Suprapubic skin (tissue), 4 donors: ENCODE results near the gene GFI1B. TPM values are rescaled to one million over a fixed set of nuclear protein-coding genes. Genes with fewer than 3 reads are reported as not detected.
"Not testable (repeated sequence)": the region's sequence is repeated elsewhere in the genome, so short reads cannot be mapped to it uniquely, and the experiment has no call there.

Source experiments
- DNase-seq, 2 donors: peaks; one replicate each; pipeline ENCODE4 v3.0.0-alpha.2; 2019; ENCODE audit warnings: low spot score in 2 of 2
- H3K27ac ChIP-seq: fragments of 200-600 bp; sonication (generic); one replicate; pipeline ENCODE4 v1.5.1; 2019
- H3K27me3 ChIP-seq: fragments of 200-600 bp; sonication (generic); one replicate; pipeline ENCODE4 v1.5.1; 2019
- H3K36me3 ChIP-seq: fragments of 200-600 bp; sonication (generic); one replicate; pipeline ENCODE4 v1.5.1; 2019
- H3K4me1 ChIP-seq: fragments of 200-600 bp; sonication (generic); one replicate; pipeline ENCODE4 v1.5.1; 2019
- H3K4me3 ChIP-seq: fragments of 200-600 bp; sonication (generic); one replicate; pipeline ENCODE4 v1.5.1; 2019; ENCODE audit warnings: mild to moderate bottlenecking
- H3K9me3 ChIP-seq: fragments of 200-600 bp; sonication (generic); one replicate; pipeline ENCODE4 v1.5.1; 2019
- EP300 ChIP-seq: sonication (generic); formaldehyde crosslinking; IDR thresholded peaks from one replicate; pipeline ENCODE4 v1.6.1; 2017; ENCODE audit warnings: antibody characterized with exemption
- POLR2A ChIP-seq, 2 donors: fragments of 450-650 bp; IDR thresholded peaks; one replicate each; pipeline ENCODE4 v1.6.1; 2017; ENCODE audit warnings: antibody characterized with exemption in 2 of 2, mild to moderate bottlenecking in 2 of 2, moderate library complexity in 2 of 2
- POLR2AphosphoS5 ChIP-seq, 3 donors: sonication (generic); formaldehyde crosslinking; IDR thresholded peaks; one replicate each; pipeline ENCODE4 v1.6.1; 2017; ENCODE audit warnings: antibody characterized with exemption in 3 of 3
- WGBS: methylation state at CpG from one replicate; pipeline ENCODE4 v1.1.5; 2018; 5-methylcytosine and 5-hydroxymethylcytosine counted together
- total RNA-seq, 4 donors: library from RNA; depleted of rRNA; stranded (reverse); fragments of >200 nt; gene quantifications; one replicate each; pipeline ENCODE4 v1.1.0, GENCODE V29; 2016
- TF ChIP-seq, protein P1 (sequence below), 2 donors: fragments of 200-600 bp in 1 of 2; fragments of 450-650 bp in 1 of 2; sonication (generic) in 1 of 2; IDR thresholded peaks; one replicate each; pipeline ENCODE4 v1.5.1; 2016 to 2019; ENCODE audit warnings: antibody characterized with exemption in 2 of 2, mild to moderate bottlenecking in 1 of 2, moderate library complexity in 1 of 2

GFI1B gene
- total RNA-seq, 4 donors from 2014 or later = not detected

DNA sequence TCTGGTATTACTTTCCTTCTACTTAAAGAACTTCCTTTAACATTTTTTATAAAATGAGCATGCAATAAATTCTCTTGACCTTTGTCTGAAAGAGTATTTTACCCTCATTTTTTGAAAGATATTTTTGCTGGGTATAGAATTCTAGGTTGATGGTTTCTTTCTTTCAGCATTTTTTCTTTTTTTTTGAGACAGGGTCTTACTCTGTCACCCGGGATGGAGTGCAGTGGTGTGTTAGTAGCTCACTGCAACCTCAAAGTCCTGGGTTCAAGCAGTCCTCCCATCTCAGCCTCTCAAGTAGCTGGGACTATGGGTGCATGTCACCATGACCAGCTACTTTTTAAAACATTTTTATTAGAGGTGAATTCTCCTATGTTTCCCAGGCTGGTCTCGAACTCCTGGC is 23.4 kb upstream of the GFI1B start:
- Histone ChIP-seq H3K9me3 (peaks cover 12% of the 10 kb centered on the region), H3K36me3 (no peaks in the 10 kb centered on the region), H3K4me1 (no peaks in the 10 kb centered on the region), H3K27ac (no peak overlapping the region), H3K4me3 (no peak overlapping the region), H3K27me3 (peaks cover 6% of the 10 kb centered on the region)
- WGBS = 84% methylated on average over 2 of the region's 2 CpGs
- TF ChIP-seq, protein P1, sequence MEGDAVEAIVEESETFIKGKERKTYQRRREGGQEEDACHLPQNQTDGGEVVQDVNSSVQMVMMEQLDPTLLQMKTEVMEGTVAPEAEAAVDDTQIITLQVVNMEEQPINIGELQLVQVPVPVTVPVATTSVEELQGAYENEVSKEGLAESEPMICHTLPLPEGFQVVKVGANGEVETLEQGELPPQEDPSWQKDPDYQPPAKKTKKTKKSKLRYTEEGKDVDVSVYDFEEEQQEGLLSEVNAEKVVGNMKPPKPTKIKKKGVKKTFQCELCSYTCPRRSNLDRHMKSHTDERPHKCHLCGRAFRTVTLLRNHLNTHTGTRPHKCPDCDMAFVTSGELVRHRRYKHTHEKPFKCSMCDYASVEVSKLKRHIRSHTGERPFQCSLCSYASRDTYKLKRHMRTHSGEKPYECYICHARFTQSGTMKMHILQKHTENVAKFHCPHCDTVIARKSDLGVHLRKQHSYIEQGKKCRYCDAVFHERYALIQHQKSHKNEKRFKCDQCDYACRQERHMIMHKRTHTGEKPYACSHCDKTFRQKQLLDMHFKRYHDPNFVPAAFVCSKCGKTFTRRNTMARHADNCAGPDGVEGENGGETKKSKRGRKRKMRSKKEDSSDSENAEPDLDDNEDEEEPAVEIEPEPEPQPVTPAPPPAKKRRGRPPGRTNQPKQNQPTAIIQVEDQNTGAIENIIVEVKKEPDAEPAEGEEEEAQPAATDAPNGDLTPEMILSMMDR (IDR thresholded peaks at IDR 0.05) = no peak
- TF ChIP-seq EP300 (no peak), POLR2A (IDR thresholded peaks at IDR 0.05) (no peak), POLR2AphosphoS5 (IDR thresholded peaks at IDR 0.05) (no peak)
- no peak for DNase-seq

DNA sequence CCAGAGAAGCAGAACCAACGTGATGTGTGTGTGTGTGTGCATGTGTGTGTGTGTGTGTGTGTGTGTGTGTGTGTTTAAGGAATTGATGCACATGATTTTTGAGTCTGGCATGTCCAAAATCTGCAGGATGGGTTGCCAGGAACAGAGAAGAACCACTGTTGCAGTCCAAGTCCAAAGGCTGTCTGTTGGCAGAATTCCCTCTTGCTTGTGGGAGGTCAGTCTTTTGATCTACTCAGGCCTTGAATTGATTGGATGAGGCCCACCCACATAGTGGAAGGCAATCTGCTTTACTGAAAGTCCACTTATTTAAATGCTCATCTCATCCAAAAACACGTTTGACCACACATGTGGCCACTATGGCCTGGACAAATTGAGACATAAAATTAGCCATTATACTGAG is 22.7 kb upstream of the GFI1B start:
- Histone ChIP-seq H3K36me3 (no peaks in the 10 kb centered on the region), H3K27ac (no peak overlapping the region), H3K27me3 (peaks cover 6% of the 10 kb centered on the region), H3K9me3 (peaks cover 12% of the 10 kb centered on the region), H3K4me3 (no peak overlapping the region), H3K4me1 (no peaks in the 10 kb centered on the region)
- TF ChIP-seq POLR2A (IDR thresholded peaks at IDR 0.05) (no peak), POLR2AphosphoS5 (IDR thresholded peaks at IDR 0.05) (no peak), EP300 (no peak)
- TF ChIP-seq, protein P1 (IDR thresholded peaks at IDR 0.05) = no peak
- DNase-seq = no peak
- WGBS = 60% methylated on average over 2 of the region's 2 CpGs

DNA sequence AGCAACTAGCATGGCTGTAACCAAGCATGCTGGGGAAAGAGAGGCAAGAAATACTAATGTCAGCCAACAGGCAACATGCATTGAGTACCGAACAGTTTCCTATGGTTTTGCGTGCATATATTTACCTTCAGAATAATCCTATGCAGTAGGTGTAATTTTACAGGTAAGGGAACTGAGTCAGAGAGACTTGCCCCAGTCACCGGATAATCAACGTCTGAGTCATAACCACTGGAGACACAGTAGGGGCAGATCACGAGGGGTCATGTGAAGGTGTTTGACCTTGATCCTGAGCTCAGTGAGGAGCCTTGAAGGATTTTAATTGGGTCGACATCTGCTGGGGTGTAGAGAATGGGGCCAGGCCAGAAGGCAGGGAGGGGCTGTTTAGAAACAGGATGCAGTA is 20.7 kb upstream of the GFI1B start:
- 87% methylated on average over 6 of the region's 6 CpGs for WGBS

DNA sequence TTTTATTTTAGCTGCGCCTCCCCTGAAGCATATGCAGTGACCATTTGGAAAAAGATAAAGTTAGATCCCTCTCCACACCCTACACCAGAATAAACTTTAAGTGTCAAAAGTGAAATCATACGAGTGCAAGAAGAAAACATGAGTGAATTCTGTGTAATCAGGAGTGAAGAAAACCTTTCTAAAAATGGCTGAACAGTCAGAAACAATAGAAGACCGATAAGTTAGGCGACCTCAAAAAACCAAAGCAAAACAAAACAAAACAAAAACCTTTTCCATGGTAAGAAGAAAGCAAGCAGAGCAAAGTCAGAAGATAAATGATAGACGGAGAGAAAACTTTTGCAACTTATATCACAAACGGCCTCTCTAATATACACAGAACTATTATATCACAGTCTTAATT is 17.5 kb upstream of the GFI1B start:
- TF ChIP-seq POLR2AphosphoS5 (IDR thresholded peaks at IDR 0.05) (no peak), EP300 (no peak), POLR2A (IDR thresholded peaks at IDR 0.05) (no peak)
- TF ChIP-seq, protein P1 (IDR thresholded peaks at IDR 0.05) = no peak
- Histone ChIP-seq H3K9me3 (no peaks in the 10 kb centered on the region), H3K27me3 (peaks cover 6% of the 10 kb centered on the region), H3K27ac (no peak overlapping the region), H3K36me3 (no peaks in the 10 kb centered on the region), H3K4me3 (no peak overlapping the region), H3K4me1 (no peaks in the 10 kb centered on the region)
- no peak for DNase-seq
- WGBS = 88% methylated on average over 6 of the region's 6 CpGs

More for the DNA sequence above, 20.7 kb upstream of the GFI1B start:
- Histone ChIP-seq H3K27ac (no peak overlapping the region), H3K4me3 (no peak overlapping the region), H3K9me3 (peaks cover 12% of the 10 kb centered on the region), H3K36me3 (no peaks in the 10 kb centered on the region), H3K4me1 (no peaks in the 10 kb centered on the region), H3K27me3 (peaks cover 6% of the 10 kb centered on the region)
- no peak for TF ChIP-seq POLR2A (IDR thresholded peaks at IDR 0.05)
- TF ChIP-seq, protein P1 (IDR thresholded peaks at IDR 0.05) = no peak
- TF ChIP-seq POLR2AphosphoS5 (IDR thresholded peaks at IDR 0.05) = no peak
- TF ChIP-seq EP300 = no peak
- DNase-seq = no peak

DNA sequence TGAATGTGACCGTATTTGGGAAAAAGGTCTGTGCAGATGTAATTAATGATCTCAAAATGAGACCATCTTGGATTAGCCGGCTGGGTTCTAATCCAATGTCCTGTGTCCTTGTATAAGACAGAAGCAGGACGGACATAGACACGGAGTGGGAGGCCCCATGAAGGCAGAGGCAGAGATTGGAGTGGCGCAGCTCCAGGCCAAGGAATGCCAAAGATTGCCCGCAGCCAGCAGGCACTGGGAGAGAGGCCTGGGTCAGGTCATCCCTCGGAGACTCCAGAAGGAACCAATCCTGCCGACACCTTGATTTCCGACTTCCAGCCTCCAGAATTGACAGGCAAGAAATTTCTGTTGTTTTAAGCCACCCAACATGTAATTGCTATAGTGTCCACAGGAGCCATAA is 13.0 kb upstream of the GFI1B start:
- H3K27me3 ChIP-seq = peaks cover 10% of the 10 kb centered on the region

DNA sequence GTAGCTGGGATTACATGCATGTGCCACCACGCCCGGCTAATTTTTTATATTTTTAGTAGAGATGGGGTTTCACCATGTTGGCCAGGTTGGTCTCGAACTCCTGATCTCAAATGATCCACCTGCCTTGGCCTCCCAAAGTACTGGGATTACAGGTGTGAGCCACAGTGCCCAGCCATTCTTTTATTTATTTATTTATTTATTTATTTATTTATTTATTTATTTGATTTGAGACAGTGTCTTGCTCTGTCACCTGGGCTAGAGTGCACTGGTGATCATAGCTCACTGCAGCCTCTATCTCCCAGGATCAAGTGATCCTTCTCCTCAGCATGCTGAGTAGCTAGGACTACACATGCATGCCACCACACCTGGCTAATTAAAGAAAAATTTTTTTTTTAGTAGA is 10.6 kb upstream of the GFI1B start:
- peaks cover 14% of the 10 kb centered on the region for H3K27me3 ChIP-seq
- H3K9me3 ChIP-seq, H3K4me1 ChIP-seq, H3K27ac ChIP-seq, H3K36me3 ChIP-seq, H3K4me3 ChIP-seq, DNase-seq: not testable (repeated sequence)
- WGBS = 96% methylated on average over 3 of the region's 3 CpGs

More for the DNA sequence above, 13.0 kb upstream of the GFI1B start:
- H3K27ac ChIP-seq = no peak overlapping the region
- no peaks in the 10 kb centered on the region for H3K9me3 ChIP-seq
- no peaks in the 10 kb centered on the region for H3K36me3 ChIP-seq
- DNase-seq = no peak
- TF ChIP-seq, protein P1 (IDR thresholded peaks at IDR 0.05) = no peak
- no peak for TF ChIP-seq EP300
- no peak for TF ChIP-seq POLR2AphosphoS5 (IDR thresholded peaks at IDR 0.05)
- TF ChIP-seq POLR2A (IDR thresholded peaks at IDR 0.05) = no peak
- WGBS = 92% methylated on average over 9 of the region's 9 CpGs
- no peaks in the 10 kb centered on the region for H3K4me1 ChIP-seq
- H3K4me3 ChIP-seq = no peak overlapping the region
